KMS-11 (cell line): ENCODE results near the gene C1orf116.

ENCODE experiments used
- H2AFZ ChIP-seq: fragments of 200-600 bp; sonication (generic); 2 replicates; pipeline ENCODE4 v1.6.1; 2016; ENCODE audit warnings: antibody characterized with exemption, mixed run types, low read depth
- H3K27ac ChIP-seq: fragments of 200-600 bp; sonication (generic); 2 replicates; pipeline ENCODE4 v1.6.1; 2016; ENCODE audit warnings: mild to moderate bottlenecking, mixed run types
- H3K27me3 ChIP-seq: fragments of 200-600 bp; sonication (generic); 2 replicates; pipeline ENCODE4 v1.6.1; 2017; ENCODE audit warnings: mild to moderate bottlenecking, low read depth, mixed run types, moderate library complexity; ENCODE audit not compliant: insufficient read depth
- H3K36me3 ChIP-seq: fragments of 200-600 bp; sonication (generic); 2 replicates; pipeline ENCODE4 v1.6.1; 2017; ENCODE audit warnings: mild to moderate bottlenecking, mixed run types; ENCODE audit not compliant: insufficient read depth
- H3K4me1 ChIP-seq: fragments of 200-600 bp; sonication (generic); 2 replicates; pipeline ENCODE4 v1.6.1; 2016; ENCODE audit warnings: mild to moderate bottlenecking, low read depth, mixed run types; ENCODE audit not compliant: poor library complexity, severe bottlenecking
- H3K4me2 ChIP-seq: fragments of 200-600 bp; sonication (generic); 2 replicates; pipeline ENCODE4 v1.7.0; 2016; ENCODE audit warnings: mild to moderate bottlenecking, mixed run types
- H3K4me3 ChIP-seq: fragments of 200-600 bp; sonication (generic); IDR thresholded peaks from 2 replicates; pipeline ENCODE4 v1.6.1; 2017; ENCODE audit warnings: low read depth, low read length, mixed read lengths; ENCODE audit not compliant: insufficient read depth
- H3K79me2 ChIP-seq: fragments of 200-600 bp; sonication (generic); 2 replicates; pipeline ENCODE4 v1.6.1; 2016; ENCODE audit warnings: low read depth, mixed run types; ENCODE audit not compliant: insufficient read depth
- H3K9ac ChIP-seq: fragments of 200-600 bp; sonication (generic); 2 replicates; pipeline ENCODE4 v1.6.1; 2016; ENCODE audit warnings: mild to moderate bottlenecking, mixed run types
- H4K20me1 ChIP-seq: fragments of 200-600 bp; sonication (generic); 2 replicates; pipeline ENCODE4 v1.6.1; 2016; ENCODE audit warnings: mild to moderate bottlenecking, mixed run types; ENCODE audit not compliant: insufficient read depth
- CTCF ChIP-seq: fragments of 200-600 bp; sonication (generic); conservative IDR thresholded peaks from 2 replicates; pipeline ENCODE4 v1.6.1; 2017; ENCODE audit warnings: low read depth, mild to moderate bottlenecking, antibody characterized with exemption, low read length, moderate library complexity, mixed read lengths

C1orf116 gene

GRCh38 chr1:207050480-207051190 lies 18.1 kb upstream of the C1orf116 start:
- H3K4me1 ChIP-seq = peaks cover 38% of the 10 kb centered on the region
- H3K4me2 ChIP-seq = peak overlapping the region; percentile 53
- H3K27me3 ChIP-seq = no peaks in the 10 kb centered on the region
- H3K9ac ChIP-seq = peak overlapping the region; percentile 75
- no peaks in the 10 kb centered on the region for H4K20me1 ChIP-seq
- H3K4me3 ChIP-seq = peak overlapping the region; percentile 67
- H2AFZ ChIP-seq = peak overlapping the region; percentile 90
- H3K27ac ChIP-seq = peak overlapping the region; percentile 45
- no peak for TF ChIP-seq CTCF
- H3K79me2 ChIP-seq = peaks cover 21% of the 10 kb centered on the region
- no peaks in the 10 kb centered on the region for H3K36me3 ChIP-seq

GRCh38 chr1:207049974-207050391 lies 17.4 kb upstream of the C1orf116 start:
- Histone ChIP-seq H3K4me2 (peak overlapping the region; percentile 53), H3K27ac (peak overlapping the region; percentile 45), H3K4me3 (peak overlapping the region; percentile 46), H3K9ac (peak overlapping the region; percentile 75), H3K27me3 (no peaks in the 10 kb centered on the region), H2AFZ (peak overlapping the region; percentile 90), H3K79me2 (peaks cover 21% of the 10 kb centered on the region), H4K20me1 (no peaks in the 10 kb centered on the region), H3K36me3 (no peaks in the 10 kb centered on the region), H3K4me1 (peaks cover 36% of the 10 kb centered on the region)
- peak; percentile 94 for TF ChIP-seq CTCF

GRCh38 chr1:207049514-207049913 lies 17.0 kb upstream of the C1orf116 start:
- Histone ChIP-seq H3K9ac (peak overlapping the region; percentile 75; the same call in 1 of the 2 replicates), H3K4me1 (peaks cover 31% of the 10 kb centered on the region), H3K36me3 (no peaks in the 10 kb centered on the region), H3K4me2 (peak overlapping the region; percentile 53), H2AFZ (0 out of 2 replicates have a peak overlapping the region, but pooled peaks have one; percentile 90), H3K79me2 (peaks cover 21% of the 10 kb centered on the region), H4K20me1 (no peaks in the 10 kb centered on the region), H3K4me3 (no peak overlapping the region), H3K27ac (peak overlapping the region; percentile 45; the same call in 1 of the 2 replicates), H3K27me3 (no peaks in the 10 kb centered on the region)
- TF ChIP-seq CTCF = no peak

- H3K36me3 ChIP-seq = no peaks in the 10 kb centered on the region
- no peak overlapping the region for H3K4me3 ChIP-seq
These were observed 16.5 kb upstream of the C1orf116 start for GRCh38 chr1:207049054-207049453.

More at GRCh38 chr1:207049054-207049453, 16.5 kb upstream of the C1orf116 start:
- Histone ChIP-seq H3K4me2 (no peak overlapping the region; the same call in 1 of the 2 replicates), H3K79me2 (peaks cover 21% of the 10 kb centered on the region), H3K9ac (no peak overlapping the region), H3K4me1 (peaks cover 27% of the 10 kb centered on the region), H3K27ac (no peak overlapping the region), H4K20me1 (no peaks in the 10 kb centered on the region), H3K27me3 (no peaks in the 10 kb centered on the region), H2AFZ (no peak overlapping the region)
- no peak for TF ChIP-seq CTCF
